ENCODE results near the gene PCDHB9.
"Not testable (repeated sequence)": the region's sequence is repeated elsewhere in the genome, so short reads cannot be mapped to it uniquely, and the experiment has no call there.

The PCDHB9 gene

GRCh38 chr5:141186897-141187512, at the start of gene PCDHB9:
Gene PCDHB9, plus strand, starts transcription at chr5:141187161. Its CDS starts 158 bp downstream, at chr5:141187319.
- peak; percentile 18 to 71 (median 66) for DNase-seq

- DNase-seq: not testable (repeated sequence)
These were observed 49.6 kb upstream of the PCDHB9 start for GRCh38 chr5:141137346-141137745.

- no peak for DNase-seq
These were observed 37.1 kb upstream of the PCDHB9 start, which contains the start of gene PCDHB6 for GRCh38 chr5:141149812-141150211. Gene PCDHB6, plus strand, starts transcription at chr5:141150057. Its CDS starts 201 bp downstream, at chr5:141150258.

GRCh38 chr5:141150224-141150992, 36.6 kb upstream of the PCDHB9 start:
- no peak for DNase-seq

GRCh38 chr5:141150993-141151325, 36.0 kb upstream of the PCDHB9 start:
- no peak for DNase-seq

GRCh38 chr5:141151632-141152031, 35.3 kb upstream of the PCDHB9 start:
- not testable (repeated sequence) for DNase-seq

GRCh38 chr5:141152096-141152495, 34.9 kb upstream of the PCDHB9 start:
- DNase-seq: not testable (repeated sequence)

GRCh38 chr5:141155540-141156374, 31.2 kb upstream of the PCDHB9 start:
- peak in 1 of 3 experiments; percentile 61 for DNase-seq

- DNase-seq: not testable (repeated sequence)
These were observed 29.6 kb upstream of the PCDHB9 start for GRCh38 chr5:141157356-141157755.

GRCh38 chr5:141157901-141158300, 29.1 kb upstream of the PCDHB9 start:
- not testable (repeated sequence) for DNase-seq

GRCh38 chr5:141172381-141173204, 14.4 kb upstream of the PCDHB9 start, which contains the start of gene PCDHB7:
Gene PCDHB7, plus strand, starts transcription at chr5:141172644. Its CDS starts 192 bp downstream, at chr5:141172836.
- DNase-seq: peak in 1 of 3 experiments; percentile 37

GRCh38 chr5:141174291-141175104, 12.5 kb upstream of the PCDHB9 start:
- not testable (repeated sequence) for DNase-seq

GRCh38 chr5:141175933-141176332, 11.0 kb upstream of the PCDHB9 start:
- DNase-seq: no peak

GRCh38 chr5:141177577-141178191, 9.3 kb upstream of the PCDHB9 start, which contains the start of gene PCDHB8:
Gene PCDHB8, plus strand, starts transcription at chr5:141177790. Its CDS starts 245 bp downstream, at chr5:141178035.
- DNase-seq: not testable (repeated sequence)

GRCh38 chr5:141179371-141179770, 7.6 kb upstream of the PCDHB9 start:
- DNase-seq: not testable (repeated sequence)

GRCh38 chr5:141179876-141180275, 7.1 kb upstream of the PCDHB9 start:
- DNase-seq: not testable (repeated sequence)

GRCh38 chr5:141180313-141180712, 6.6 kb upstream of the PCDHB9 start:
- no peak for DNase-seq

GRCh38 chr5:141182248-141182647, 4.7 kb upstream of the PCDHB9 start, which contains the start of gene PCDHB16:
Gene PCDHB16, plus strand, starts transcription at chr5:141182387. Its CDS starts 173 bp downstream, at chr5:141182560.
- no peak for DNase-seq

GRCh38 chr5:141184117-141184855, 2.7 kb upstream of the PCDHB9 start:
- not testable (repeated sequence) for DNase-seq

- DNase-seq: not testable (repeated sequence)
These were observed 1.7 kb downstream of the PCDHB9 start for GRCh38 chr5:141188682-141189081.

Measured in NCI-H1417 (cell line).